IPS-18a (cell line): ENCODE measurements around the gene RIOK2.

Experiments
- H3K27ac ChIP-seq: one replicate; pipeline ENCODE4 v1.5.1; 2013; ENCODE audit warnings: low read length
- H3K27me3 ChIP-seq: one replicate; pipeline ENCODE4 v1.6.1; 2013; ENCODE audit warnings: mild to moderate bottlenecking, low read length; ENCODE audit not compliant: control insufficient read depth, insufficient read depth
- H3K36me3 ChIP-seq: one replicate; pipeline ENCODE4 v1.6.1; 2013; ENCODE audit warnings: low read depth, low read length; ENCODE audit not compliant: control insufficient read depth
- H3K4me1 ChIP-seq: one replicate; pipeline ENCODE4 v1.6.1; 2013; ENCODE audit warnings: low read depth, low read length; ENCODE audit not compliant: control insufficient read depth
- H3K4me3 ChIP-seq: one replicate; pipeline ENCODE4 v1.5.1; 2013; ENCODE audit warnings: low read length
- H3K9ac ChIP-seq: one replicate; pipeline ENCODE4 v1.6.1; 2013; ENCODE audit warnings: mild to moderate bottlenecking, low read length, moderate library complexity
- H3K9me3 ChIP-seq: one replicate; pipeline ENCODE4 v1.6.1; 2013; ENCODE audit warnings: low read depth, low read length; ENCODE audit not compliant: control insufficient read depth

The RIOK2 gene

GRCh38 chr5:97164846-97165245 is 18.2 kb downstream of the RIOK2 start:
- Histone ChIP-seq H3K9ac (no peak overlapping the region), H3K36me3 (peaks cover 59% of the 10 kb centered on the region), H3K4me3 (no peak overlapping the region), H3K27me3 (no peaks in the 10 kb centered on the region), H3K27ac (no peak overlapping the region), H3K4me1 (no peaks in the 10 kb centered on the region), H3K9me3 (no peaks in the 10 kb centered on the region)

- Histone ChIP-seq H3K36me3 (peaks cover 55% of the 10 kb centered on the region), H3K27me3 (no peaks in the 10 kb centered on the region), H3K4me3 (no peak overlapping the region), H3K9ac (no peak overlapping the region), H3K4me1 (no peaks in the 10 kb centered on the region), H3K27ac (no peak overlapping the region), H3K9me3 (no peaks in the 10 kb centered on the region)
These were observed 19.2 kb downstream of the RIOK2 start for GRCh38 chr5:97163790-97164285.

- Histone ChIP-seq H3K9ac (no peak overlapping the region), H3K36me3 (peaks cover 50% of the 10 kb centered on the region), H3K27me3 (no peaks in the 10 kb centered on the region), H3K4me1 (no peaks in the 10 kb centered on the region), H3K9me3 (no peaks in the 10 kb centered on the region), H3K27ac (no peak overlapping the region), H3K4me3 (no peak overlapping the region)
These were observed 19.7 kb downstream of the RIOK2 start for GRCh38 chr5:97163360-97163764.

GRCh38 chr5:97162045-97162444 is 21.0 kb downstream of the RIOK2 start:
- H3K9ac ChIP-seq = no peak overlapping the region
- no peaks in the 10 kb centered on the region for H3K27me3 ChIP-seq
- no peaks in the 10 kb centered on the region for H3K4me1 ChIP-seq
- H3K4me3 ChIP-seq = no peak overlapping the region
- H3K27ac ChIP-seq = no peak overlapping the region
- no peaks in the 10 kb centered on the region for H3K9me3 ChIP-seq
- peaks cover 37% of the 10 kb centered on the region for H3K36me3 ChIP-seq

GRCh38 chr5:97157689-97158088 is 25.4 kb downstream of the RIOK2 start:
- Histone ChIP-seq H3K4me1 (no peaks in the 10 kb centered on the region), H3K9ac (no peak overlapping the region), H3K36me3 (peaks cover 16% of the 10 kb centered on the region), H3K4me3 (no peak overlapping the region), H3K9me3 (no peaks in the 10 kb centered on the region), H3K27me3 (no peaks in the 10 kb centered on the region), H3K27ac (no peak overlapping the region)

- no peaks in the 10 kb centered on the region for H3K27me3 ChIP-seq
- no peak overlapping the region for H3K4me3 ChIP-seq
- no peak overlapping the region for H3K9ac ChIP-seq
- no peaks in the 10 kb centered on the region for H3K9me3 ChIP-seq
- no peaks in the 10 kb centered on the region for H3K36me3 ChIP-seq
- H3K27ac ChIP-seq = no peak overlapping the region
- H3K4me1 ChIP-seq = no peaks in the 10 kb centered on the region
These were observed 31.7 kb downstream of the RIOK2 start for GRCh38 chr5:97151370-97151769.

GRCh38 chr5:97150401-97150800 is 32.6 kb downstream of the RIOK2 start:
- Histone ChIP-seq H3K27ac (no peak overlapping the region), H3K4me3 (no peak overlapping the region), H3K27me3 (no peaks in the 10 kb centered on the region), H3K9me3 (no peaks in the 10 kb centered on the region), H3K9ac (no peak overlapping the region), H3K4me1 (no peaks in the 10 kb centered on the region), H3K36me3 (no peaks in the 10 kb centered on the region)

- no peak overlapping the region for H3K9ac ChIP-seq
- no peaks in the 10 kb centered on the region for H3K36me3 ChIP-seq
- no peaks in the 10 kb centered on the region for H3K27me3 ChIP-seq
- no peaks in the 10 kb centered on the region for H3K9me3 ChIP-seq
- no peak overlapping the region for H3K27ac ChIP-seq
- no peak overlapping the region for H3K4me3 ChIP-seq
- H3K4me1 ChIP-seq = no peaks in the 10 kb centered on the region
These were observed 33.3 kb downstream of the RIOK2 start for GRCh38 chr5:97149709-97150108.

- H3K4me1 ChIP-seq = no peaks in the 10 kb centered on the region
- no peaks in the 10 kb centered on the region for H3K9me3 ChIP-seq
- H3K27me3 ChIP-seq = no peaks in the 10 kb centered on the region
- H3K9ac ChIP-seq = no peak overlapping the region
- H3K27ac ChIP-seq = no peak overlapping the region
- no peak overlapping the region for H3K4me3 ChIP-seq
- H3K36me3 ChIP-seq = no peaks in the 10 kb centered on the region
These were observed 34.8 kb downstream of the RIOK2 start for GRCh38 chr5:97148288-97148687.

GRCh38 chr5:97143704-97144103 is 39.3 kb downstream of the RIOK2 start:
- Histone ChIP-seq H3K27me3 (no peaks in the 10 kb centered on the region), H3K36me3 (no peaks in the 10 kb centered on the region), H3K4me3 (no peak overlapping the region), H3K9ac (no peak overlapping the region), H3K9me3 (no peaks in the 10 kb centered on the region), H3K4me1 (peaks cover 27% of the 10 kb centered on the region), H3K27ac (no peak overlapping the region)

GRCh38 chr5:97142521-97143254 is 40.4 kb downstream of the RIOK2 start, which contains the start of gene LIX1:
LIX1 (minus strand) TSS chr5:97142611; CDS start chr5:97142576, 35 bp downstream.
- Histone ChIP-seq H3K4me3 (peak within 1 kb of the TSS; percentile 49), H3K36me3 (no peaks in the 10 kb centered on the region), H3K9ac (peak within 1 kb of the TSS; percentile 16), H3K9me3 (no peaks in the 10 kb centered on the region), H3K4me1 (peaks cover 27% of the 10 kb centered on the region), H3K27me3 (no peaks in the 10 kb centered on the region), H3K27ac (peak within 1 kb of the TSS; percentile 27)

- Histone ChIP-seq H3K4me1 (peaks cover 30% of the 10 kb centered on the region), H3K9ac (no peak overlapping the region), H3K27ac (no peak overlapping the region)
These were observed 41.5 kb downstream of the RIOK2 start for GRCh38 chr5:97141539-97141938.

More at GRCh38 chr5:97141539-97141938, 41.5 kb downstream of the RIOK2 start:
- Histone ChIP-seq H3K4me3 (peak overlapping the region; percentile 49), H3K27me3 (no peaks in the 10 kb centered on the region), H3K9me3 (no peaks in the 10 kb centered on the region), H3K36me3 (no peaks in the 10 kb centered on the region)
